Tibial nerve (tissue), 4 donors: ENCODE results near the gene CFAP221.

Source experiments
- CTCF ChIP-seq, 5 experiments: fragments of 200-600 bp in 3 of 5; fragments of 450-650 bp in 2 of 5; sonication (generic) in 3 of 5; IDR thresholded peaks; one replicate each; pipeline ENCODE4 v1.5.1; 2016 to 2019; ENCODE audit warnings: antibody characterized with exemption in 5 of 5, mild to moderate bottlenecking in 3 of 5, moderate library complexity in 2 of 5
- EP300 ChIP-seq, 2 donors: sonication (generic); formaldehyde crosslinking; IDR thresholded peaks; one replicate each; pipeline ENCODE4 v1.6.1; 2017; ENCODE audit warnings: antibody characterized with exemption in 2 of 2, mild to moderate bottlenecking in 1 of 2
- POLR2A ChIP-seq, 2 donors: fragments of 450-650 bp; IDR thresholded peaks; one replicate each; pipeline ENCODE4 v1.6.1; 2017; ENCODE audit warnings: antibody characterized with exemption in 2 of 2, mild to moderate bottlenecking in 2 of 2, moderate library complexity in 2 of 2

GRCh38 chr2:119513832-119514231, 30.4 kb upstream of the CFAP221 start:
- TF ChIP-seq CTCF (IDR thresholded peaks at IDR 0.05) (no peak), POLR2A (IDR thresholded peaks at IDR 0.05) (no peak), EP300 (IDR thresholded peaks at IDR 0.05) (no peak)
